ENCODE measurements around the gene SMPD4. TPM values are rescaled to one million over a fixed set of nuclear protein-coding genes. Genes with fewer than 3 reads are reported as not detected.

Gene SMPD4
- total and polyA plus RNA-seq, 2 donors (not counting 3 experiments of a cell fraction or from before 2014, with no cell fraction given): 85.3 to 88.1 TPM

- no peak overlapping the region for H3K27ac ChIP-seq (ENCODE audit: insufficient read depth, low read depth, low read length)
- BruUV-seq (replicated peaks): no TSS peak
- peaks cover 7% of the 10 kb centered on the region for H3K79me2 ChIP-seq (ENCODE audit: control insufficient read depth, insufficient read depth, low read length)
- H3K9ac ChIP-seq (replicated peaks; ENCODE audit: extremely low read depth, insufficient read depth, low read length): no peak overlapping the region
- intact Hi-C loops (cut with micrococcal nuclease) (no loop called here), dilution Hi-C loops (cut with MboI; ENCODE audit: extremely low pct_ligation_motif_present, low sequenced_read_pairs) (no loop called here)
- H4K20me1 ChIP-seq (replicated peaks; ENCODE audit: control insufficient read depth, extremely low read depth, insufficient read depth, low read length): no peaks in the 10 kb centered on the region
- no peak overlapping the region for H2AFZ ChIP-seq (ENCODE audit: low read depth, low read length)
- no peaks in the 10 kb centered on the region for H3K27me3 ChIP-seq (ENCODE audit: control insufficient read depth in 2 of 2, insufficient read depth in 2 of 2, low read length in 2 of 2)
- peaks cover 3% of the 10 kb centered on the region for H3K4me1 ChIP-seq (ENCODE audit: control insufficient read depth, extremely low read depth, insufficient read depth, low read length)
- FAIRE-seq (peak; percentile 47), DNase-seq (ENCODE audit: low read depth, low spot score) (no peak)
- H3K36me3 ChIP-seq (ENCODE audit: control insufficient read depth in 2 of 2, extremely low read depth in 1 of 2, insufficient read depth in 2 of 2, low read length in 2 of 2): peaks cover 11 to 30% of the 10 kb centered on the region in 2 experiments
- H3K4me3 ChIP-seq (replicated peaks in 1 of 3; ENCODE audit: insufficient read depth in 1 of 3, low read depth in 1 of 3, low read length in 3 of 3): no peak overlapping the region
- H3K4me2 ChIP-seq (ENCODE audit: insufficient read depth, low read length): no peak overlapping the region
- H3K9me3 ChIP-seq (replicated peaks; ENCODE audit: control insufficient read depth, insufficient read depth, low read length): no peaks in the 10 kb centered on the region
- ChIA-PET POLR2A (no interaction called here), CTCF (no interaction called here)
- TF ChIP-seq FOS (IDR thresholded peaks at IDR 0.05; ENCODE audit: borderline replicate concordance, insufficient read depth, low read length): no peak
- TF ChIP-seq, protein P1, sequence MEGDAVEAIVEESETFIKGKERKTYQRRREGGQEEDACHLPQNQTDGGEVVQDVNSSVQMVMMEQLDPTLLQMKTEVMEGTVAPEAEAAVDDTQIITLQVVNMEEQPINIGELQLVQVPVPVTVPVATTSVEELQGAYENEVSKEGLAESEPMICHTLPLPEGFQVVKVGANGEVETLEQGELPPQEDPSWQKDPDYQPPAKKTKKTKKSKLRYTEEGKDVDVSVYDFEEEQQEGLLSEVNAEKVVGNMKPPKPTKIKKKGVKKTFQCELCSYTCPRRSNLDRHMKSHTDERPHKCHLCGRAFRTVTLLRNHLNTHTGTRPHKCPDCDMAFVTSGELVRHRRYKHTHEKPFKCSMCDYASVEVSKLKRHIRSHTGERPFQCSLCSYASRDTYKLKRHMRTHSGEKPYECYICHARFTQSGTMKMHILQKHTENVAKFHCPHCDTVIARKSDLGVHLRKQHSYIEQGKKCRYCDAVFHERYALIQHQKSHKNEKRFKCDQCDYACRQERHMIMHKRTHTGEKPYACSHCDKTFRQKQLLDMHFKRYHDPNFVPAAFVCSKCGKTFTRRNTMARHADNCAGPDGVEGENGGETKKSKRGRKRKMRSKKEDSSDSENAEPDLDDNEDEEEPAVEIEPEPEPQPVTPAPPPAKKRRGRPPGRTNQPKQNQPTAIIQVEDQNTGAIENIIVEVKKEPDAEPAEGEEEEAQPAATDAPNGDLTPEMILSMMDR (IDR thresholded peaks at IDR 0.05; ENCODE audit: extremely low read depth in 1 of 2, insufficient read depth in 1 of 2, low read depth in 1 of 2, low read length in 2 of 2): no peak
- TF ChIP-seq, protein P2, sequence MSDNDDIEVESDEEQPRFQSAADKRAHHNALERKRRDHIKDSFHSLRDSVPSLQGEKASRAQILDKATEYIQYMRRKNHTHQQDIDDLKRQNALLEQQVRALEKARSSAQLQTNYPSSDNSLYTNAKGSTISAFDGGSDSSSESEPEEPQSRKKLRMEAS (IDR thresholded peaks at IDR 0.05; ENCODE audit: insufficient read depth, insufficient read length): no peak
- no peak for TF ChIP-seq EZH2 (IDR thresholded peaks at IDR 0.05; ENCODE audit: borderline replicate concordance, low read depth, low read length, severe bottlenecking)
- no peak for TF ChIP-seq JUN (IDR thresholded peaks at IDR 0.05; ENCODE audit: borderline replicate concordance, insufficient read depth, insufficient read length, low read depth)
- TF ChIP-seq POLR2A (IDR thresholded peaks at IDR 0.05; ENCODE audit: low read depth, low read length): no peak
- TF ChIP-seq GATA2 (IDR thresholded peaks at IDR 0.05; ENCODE audit: insufficient read depth, insufficient read length, low read depth, low read length): no peak
- no peaks in the 10 kb centered on the region for H3K9me1 ChIP-seq (replicated peaks; ENCODE audit: control insufficient read depth, extremely low read depth, insufficient read depth, low read length)
These were observed 11.5 kb downstream of the SMPD4 start for GRCh38 chr2:130169896-130170295.
